ENCODE measurements around the gene SAE1. TPM values are rescaled to one million over a fixed set of nuclear protein-coding genes. Genes with fewer than 3 reads are reported as not detected.

The SAE1 gene
- total RNA-seq, 2 experiments from 2014 or later: 162 to 168 TPM

DNA sequence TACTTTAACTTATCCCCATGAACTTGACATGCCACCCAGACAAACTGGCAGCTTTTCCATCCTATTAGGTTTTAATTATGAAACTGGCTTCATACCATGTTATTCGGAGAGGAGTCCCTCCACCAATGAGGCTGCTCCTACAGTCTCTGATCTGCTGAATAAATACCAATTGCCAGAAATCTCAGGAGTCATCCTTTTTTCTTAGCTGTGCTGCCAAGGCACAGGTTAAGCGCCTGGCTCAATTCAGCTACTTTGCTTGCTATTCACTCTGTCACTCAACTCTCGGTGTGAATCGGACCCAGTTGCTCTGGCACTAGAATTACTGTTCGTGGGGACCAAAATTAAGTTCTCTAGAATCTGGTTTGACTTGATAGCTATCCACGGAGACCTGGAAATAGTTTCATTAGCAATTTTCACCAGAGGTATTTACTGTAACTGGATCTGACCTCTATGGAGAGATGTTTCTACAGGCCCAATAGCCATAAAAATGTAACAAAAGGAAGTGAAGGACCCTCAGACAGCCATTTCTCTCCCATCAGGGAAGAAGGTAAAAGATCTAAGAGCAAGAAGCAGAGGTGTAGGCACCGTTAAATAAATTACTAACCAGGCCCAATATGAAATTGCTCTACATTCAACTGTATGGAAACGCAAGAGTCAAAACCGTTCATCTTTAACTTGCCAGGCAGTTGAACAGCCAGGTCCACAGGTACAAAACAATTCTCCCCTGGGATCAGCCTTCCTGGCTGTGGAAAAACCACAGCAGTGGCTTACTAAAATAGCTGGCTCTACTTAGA is 22.5 kb upstream of the SAE1 start:
- Mint-ChIP-seq H3K27me3 (no peaks in the 10 kb centered on the region), H3K27ac (peak overlapping the region; percentile 100), H3K4me1 (peaks cover 57% of the 10 kb centered on the region), H3K4me3 (peak overlapping the region; percentile 93), H3K9me3 (no peaks in the 10 kb centered on the region), H3K36me3 (ENCODE audit: low read depth) (peaks cover 53% of the 10 kb centered on the region)
- POLR2A ChIA-PET: interaction anchor here (0.6 to 3.5 kb wide), 4 partner anchors 13 to 29 kb away, joined by 3 to 15 read pairs (median 6); no protein-coding TSS in a partner anchor
- no peak for DNase-seq
- CTCF ChIA-PET: interaction anchor here (0.9 to 2.9 kb wide), 2 partner anchors 8 to 13 kb away, joined by 3 to 20 read pairs; no protein-coding TSS in a partner anchor

DNA sequence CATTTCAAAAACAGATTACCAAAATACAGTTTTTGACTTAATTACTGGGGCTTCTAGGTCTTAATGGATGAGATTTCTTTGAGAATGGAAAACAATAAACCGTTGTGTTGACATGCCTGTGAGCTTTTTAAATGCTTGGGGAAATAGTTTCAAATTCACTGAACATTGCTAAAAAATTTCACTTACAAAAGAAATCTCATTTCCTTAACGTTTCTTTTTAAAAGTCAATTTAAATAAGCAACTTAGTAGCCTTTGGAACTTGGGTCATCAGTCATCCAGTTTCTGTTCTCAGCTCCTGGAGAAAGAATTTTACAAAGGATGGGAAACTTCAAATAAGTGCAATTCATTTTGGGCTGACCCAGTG is 21.5 kb upstream of the SAE1 start:
- CTCF ChIA-PET: interaction anchor here (1.5 kb wide), 1 partner anchor 135 kb away, joined by 3 read pairs; no protein-coding TSS in a partner anchor
- Mint-ChIP-seq H3K27ac (peak overlapping the region; percentile 100), H3K36me3 (ENCODE audit: low read depth) (peaks cover 55% of the 10 kb centered on the region), H3K4me3 (peak overlapping the region; percentile 93), H3K4me1 (peaks cover 61% of the 10 kb centered on the region), H3K27me3 (no peaks in the 10 kb centered on the region), H3K9me3 (no peaks in the 10 kb centered on the region)
- DNase-seq: no peak
- POLR2A ChIA-PET: interaction anchor here (1.6 to 3.5 kb wide), 2 partner anchors 14 to 16 kb away, joined by 6 to 15 read pairs; no protein-coding TSS in a partner anchor

DNA sequence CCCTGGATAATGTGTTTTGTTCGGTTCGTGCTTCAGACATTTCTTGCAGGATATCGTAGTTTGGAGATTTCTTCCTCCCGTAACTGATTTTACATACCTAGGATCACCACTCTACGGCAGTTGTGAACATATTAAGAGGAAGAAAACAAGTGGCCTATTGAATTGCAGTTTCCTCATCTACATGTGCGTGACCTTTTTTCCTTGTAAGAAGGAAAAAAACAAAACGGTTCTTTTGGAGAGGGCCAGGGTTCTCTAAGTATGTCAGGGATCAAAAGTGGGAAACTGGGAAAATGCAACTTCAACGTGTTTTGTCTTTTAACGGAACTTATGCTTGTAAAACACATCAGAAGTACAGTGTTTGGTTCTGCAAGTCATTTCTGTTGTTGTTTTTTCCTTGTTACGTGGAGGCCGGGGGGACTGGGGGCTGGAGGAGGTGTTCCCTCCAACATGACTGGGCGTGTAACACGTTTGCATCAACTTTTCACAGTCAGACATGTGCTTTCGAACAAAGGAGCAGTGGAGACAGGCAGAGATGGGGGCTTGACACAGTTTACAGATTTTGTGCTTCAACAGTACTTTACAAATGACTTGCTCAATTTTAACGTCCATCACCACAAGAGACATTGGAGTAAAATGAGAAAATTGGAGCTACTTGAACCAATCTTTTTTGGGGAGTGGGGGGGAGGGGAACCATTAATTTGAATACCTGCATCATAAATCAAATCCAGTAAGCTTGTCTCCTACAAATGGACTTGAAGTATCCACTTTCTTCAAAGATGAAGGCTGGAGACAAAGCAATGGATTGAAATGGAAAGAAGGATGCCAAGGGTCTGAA is 20.9 kb upstream of the SAE1 start:
- ChIA-PET POLR2A (interaction anchor here (1.2 to 3.5 kb wide), 3 partner anchors 15 to 18 kb away, joined by 3 to 15 read pairs (median 6); no protein-coding TSS in a partner anchor), CTCF (interaction anchor here (0.5 to 1.5 kb wide), 2 partner anchors 11 to 134 kb away, joined by 3 to 4 read pairs; no protein-coding TSS in a partner anchor)
- H3K4me1 Mint-ChIP-seq: peaks cover 61% of the 10 kb centered on the region
- peak overlapping the region; percentile 100 for H3K27ac Mint-ChIP-seq
- no peaks in the 10 kb centered on the region for H3K9me3 Mint-ChIP-seq
- peaks cover 55% of the 10 kb centered on the region for H3K36me3 Mint-ChIP-seq (ENCODE audit: low read depth)
- DNase-seq: peak; percentile 68
- peak overlapping the region; percentile 93 for H3K4me3 Mint-ChIP-seq
- no peaks in the 10 kb centered on the region for H3K27me3 Mint-ChIP-seq

DNA sequence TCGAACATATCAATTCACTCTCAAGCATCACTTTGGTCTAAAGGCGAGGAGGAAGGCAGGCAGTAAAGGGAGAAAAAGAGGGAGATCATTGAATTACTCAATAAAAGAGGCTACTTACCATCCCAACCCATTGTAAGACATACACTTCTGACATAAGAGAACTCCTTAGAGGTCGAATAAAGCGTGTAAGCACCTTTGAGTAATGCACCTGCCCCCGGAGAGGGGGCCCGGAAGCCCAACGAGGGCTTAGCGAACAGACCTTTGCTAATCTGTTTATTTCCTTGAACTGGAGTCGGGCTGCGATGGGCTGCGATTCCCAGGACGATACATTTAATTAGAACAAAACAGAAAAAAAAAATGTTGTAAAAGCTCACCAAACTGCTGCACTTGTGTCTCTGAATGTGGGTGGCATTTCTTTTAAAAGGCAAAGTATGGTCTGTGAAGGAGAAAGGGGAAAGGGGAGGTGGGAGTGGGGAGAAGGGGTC is 20.1 kb upstream of the SAE1 start:
- H3K4me1 Mint-ChIP-seq: peaks cover 55% of the 10 kb centered on the region
- ChIA-PET CTCF (interaction anchor here (0.5 to 1.5 kb wide), 2 partner anchors 12 to 134 kb away, joined by 3 to 4 read pairs; no protein-coding TSS in a partner anchor), POLR2A (interaction anchor here (1.2 to 3.5 kb wide), 2 partner anchors 15 to 19 kb away, joined by 3 to 15 read pairs; no protein-coding TSS in a partner anchor)
- H3K27me3 Mint-ChIP-seq: no peaks in the 10 kb centered on the region
- H3K4me3 Mint-ChIP-seq: peak overlapping the region; percentile 93
- H3K27ac Mint-ChIP-seq: peak overlapping the region; percentile 100
- peak; percentile 42 for DNase-seq
- H3K9me3 Mint-ChIP-seq: no peaks in the 10 kb centered on the region
- H3K36me3 Mint-ChIP-seq (ENCODE audit: low read depth): peaks cover 48% of the 10 kb centered on the region

DNA sequence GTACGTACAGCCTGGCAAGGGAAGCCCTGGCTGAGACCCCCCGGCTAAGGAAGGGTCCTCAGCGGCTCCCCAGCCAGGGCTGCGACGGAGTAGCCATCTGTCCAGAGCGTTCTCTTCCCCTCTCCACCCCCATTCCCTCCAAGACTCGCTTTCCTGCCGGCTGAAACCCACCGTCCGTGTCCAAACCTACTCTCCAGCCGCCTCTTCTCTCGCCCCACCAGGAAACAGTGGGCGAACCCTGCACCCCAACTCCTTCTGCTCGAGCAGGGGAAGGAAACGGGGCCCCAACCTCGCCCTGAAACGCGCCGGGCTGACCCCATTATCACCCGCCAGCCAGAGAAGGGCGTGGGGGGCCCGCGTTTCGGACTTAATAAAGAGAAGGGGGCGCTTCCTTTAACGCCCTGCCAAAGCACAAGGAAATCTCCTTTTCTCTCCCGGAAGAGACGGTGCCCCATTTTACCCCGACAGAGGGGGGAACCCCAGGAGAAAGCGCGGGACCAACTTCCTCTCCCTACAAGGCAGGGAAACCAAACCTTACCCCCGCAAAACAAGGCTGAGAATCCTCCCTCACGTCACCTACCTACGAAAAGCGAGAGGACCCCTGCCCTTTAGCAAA is 19.5 kb upstream of the SAE1 start:
- H3K4me1 Mint-ChIP-seq: peaks cover 50% of the 10 kb centered on the region
- peak; percentile 62 for DNase-seq
- POLR2A ChIA-PET: interaction anchor here (0.6 to 3.5 kb wide), 4 partner anchors 16 to 67 kb away, joined by 3 to 15 read pairs (median 3); no protein-coding TSS in a partner anchor
- H3K27me3 Mint-ChIP-seq: no peaks in the 10 kb centered on the region
- H3K4me3 Mint-ChIP-seq: peak overlapping the region; percentile 93
- no peaks in the 10 kb centered on the region for H3K9me3 Mint-ChIP-seq
- CTCF ChIA-PET: interaction anchor here (0.6 kb wide), 1 partner anchor 28 kb away, joined by 4 read pairs; no protein-coding TSS in a partner anchor
- peaks cover 42% of the 10 kb centered on the region for H3K36me3 Mint-ChIP-seq (ENCODE audit: low read depth)
- H3K27ac Mint-ChIP-seq: peak overlapping the region; percentile 100

DNA sequence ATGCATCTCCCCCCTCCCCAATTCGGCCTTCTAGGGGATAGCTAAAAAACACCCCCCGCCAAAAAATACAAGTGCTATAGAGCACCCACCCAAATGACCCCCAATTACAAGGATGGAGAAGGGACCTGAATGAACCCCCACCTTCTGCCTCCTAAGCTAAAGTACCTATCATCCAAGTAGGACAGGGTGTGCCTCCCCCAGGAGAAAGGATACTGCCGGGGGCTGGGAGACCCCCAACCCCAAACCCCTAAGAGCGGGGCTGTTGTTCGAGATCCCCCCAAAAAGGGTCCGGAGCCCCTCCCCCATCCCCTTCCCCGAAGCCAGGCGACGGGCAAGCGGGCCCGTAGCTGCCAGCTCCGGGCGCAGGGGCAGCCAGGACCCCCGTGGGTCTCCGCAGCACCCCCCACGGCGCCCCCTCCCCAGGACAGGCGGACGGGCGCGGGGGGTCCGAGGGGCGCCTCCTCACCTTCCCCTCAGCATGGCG is 18.9 kb upstream of the SAE1 start:
- ChIA-PET CTCF (interaction anchor here (0.6 kb wide), 1 partner anchor 28 kb away, joined by 4 read pairs; no protein-coding TSS in a partner anchor), POLR2A (interaction anchor here (0.6 kb wide), 2 partner anchors 19 to 68 kb away, joined by 3 read pairs; no protein-coding TSS in a partner anchor)
- Mint-ChIP-seq H3K9me3 (no peaks in the 10 kb centered on the region), H3K4me3 (peak overlapping the region; percentile 93), H3K27ac (peak overlapping the region; percentile 100), H3K36me3 (ENCODE audit: low read depth) (peaks cover 41% of the 10 kb centered on the region), H3K4me1 (peaks cover 44% of the 10 kb centered on the region), H3K27me3 (no peaks in the 10 kb centered on the region)
- DNase-seq: no peak

DNA sequence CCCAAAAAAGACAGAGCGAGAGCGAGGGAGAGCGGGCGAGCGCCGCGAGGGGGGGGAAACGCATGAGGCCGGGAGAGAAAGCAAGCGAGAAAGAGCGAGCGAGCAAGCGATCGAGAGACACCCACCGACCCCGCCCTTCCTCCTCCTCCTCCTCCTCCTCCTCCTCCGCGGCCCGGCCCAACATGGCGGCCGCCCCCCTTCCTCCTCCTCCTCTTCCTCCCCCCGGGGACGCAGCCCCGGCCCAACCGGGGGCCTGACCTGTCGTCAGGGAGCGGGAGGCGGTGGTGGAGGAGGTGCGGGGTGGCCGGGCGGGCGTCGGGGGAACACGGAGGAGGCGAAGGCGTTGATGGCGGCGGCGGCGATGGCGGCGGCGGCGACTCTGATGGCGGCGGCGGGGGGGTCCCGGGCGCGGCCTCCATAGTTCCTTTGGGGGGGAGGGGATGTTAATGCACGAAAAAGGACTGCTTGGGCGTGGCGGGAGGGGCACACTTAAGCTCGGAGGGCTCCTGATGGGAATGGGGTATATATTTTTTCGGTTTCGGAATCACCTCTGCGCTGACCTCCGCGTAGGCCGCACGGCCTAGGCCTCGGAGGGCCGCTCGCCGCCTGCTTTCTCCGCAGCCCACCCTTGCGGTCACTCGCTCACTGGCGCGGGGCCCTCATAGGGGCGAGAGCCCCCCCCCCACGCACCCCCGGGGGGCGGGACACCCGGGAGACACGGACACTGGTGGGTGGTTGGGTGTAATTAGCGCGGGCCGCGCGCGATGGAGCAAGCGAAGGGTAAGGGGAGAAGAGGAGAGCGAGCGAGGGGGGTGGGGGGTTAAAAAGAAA is 18.3 kb upstream of the SAE1 start:
- ChIA-PET POLR2A (interaction anchor here (0.6 to 1.7 kb wide), 3 partner anchors 17 to 69 kb away, joined by 3 to 33 read pairs (median 5); no protein-coding TSS in a partner anchor), CTCF (interaction anchor here (0.9 to 2.1 kb wide), 6 partner anchors 14 to 132 kb away, joined by 3 to 17 read pairs (median 8); partner anchors contain the start of gene SAE1)
- Mint-ChIP-seq H3K4me3 (peak overlapping the region; percentile 93), H3K4me1 (peaks cover 37% of the 10 kb centered on the region), H3K9me3 (no peaks in the 10 kb centered on the region), H3K27ac (peak overlapping the region; percentile 100), H3K27me3 (no peaks in the 10 kb centered on the region), H3K36me3 (ENCODE audit: low read depth) (peaks cover 40% of the 10 kb centered on the region)
- peak; percentile 93 for DNase-seq

DNA sequence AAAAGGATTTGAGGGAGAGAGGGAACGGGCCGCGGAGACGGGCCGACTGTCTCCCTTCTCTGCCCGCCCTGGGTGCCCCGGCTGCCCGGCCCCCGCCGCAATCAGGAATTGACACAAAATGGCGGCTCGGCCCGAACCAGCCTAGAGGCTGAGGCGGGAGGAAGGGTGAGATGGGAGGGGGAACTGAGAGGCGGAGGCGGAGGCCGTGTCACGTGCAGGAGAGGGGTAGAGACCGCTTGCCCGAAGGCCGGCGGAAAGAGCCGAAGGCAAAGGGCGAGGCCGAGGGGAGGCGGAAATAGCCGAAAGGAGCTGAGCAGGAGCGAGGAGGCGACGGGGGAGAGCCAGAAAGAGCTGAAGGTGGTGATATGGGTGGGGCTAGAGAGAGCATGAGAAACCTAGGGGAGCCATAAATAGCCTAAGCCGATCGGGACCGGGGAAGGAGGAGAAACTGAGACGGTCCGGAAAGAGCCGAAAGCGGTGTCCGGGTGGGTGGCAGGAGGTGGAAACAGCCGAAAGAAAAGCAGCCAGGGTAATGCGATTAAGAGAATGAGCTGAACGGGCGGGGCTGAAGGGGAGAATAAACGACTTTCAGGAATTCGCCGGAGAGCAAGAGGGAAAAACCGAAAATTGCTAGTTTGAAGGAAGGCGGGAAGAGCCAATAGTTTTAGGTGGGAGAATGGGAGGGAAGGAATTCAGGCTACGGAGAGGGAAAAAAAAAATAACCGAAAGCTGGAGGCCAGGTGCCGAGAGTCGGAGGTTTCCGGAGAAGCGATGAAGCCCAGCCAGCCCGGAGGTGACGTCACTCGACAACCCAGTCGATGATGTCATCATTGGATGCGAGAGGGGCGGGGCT is 17.4 kb upstream of the SAE1 start, which contains the start of gene ZC3H4:
ZC3H4 (minus strand) TSS at position 780 of the 853 bp plus-strand sequence. CDS start 1,192 bp downstream, outside the sequence.
- Mint-ChIP-seq H3K36me3 (ENCODE audit: low read depth) (peaks cover 34% of the 10 kb centered on the region), H3K9me3 (no peaks in the 10 kb centered on the region), H3K27ac (peak within 1 kb of the TSS; percentile 100), H3K4me1 (peaks cover 29% of the 10 kb centered on the region), H3K4me3 (peak within 1 kb of the TSS; percentile 93), H3K27me3 (no peaks in the 10 kb centered on the region)
- DNase-seq: peak; percentile 100
- CTCF ChIA-PET: interaction anchor here (0.8 to 2.1 kb wide), 10 partner anchors 10 to 157 kb away, joined by 3 to 17 read pairs (median 5); partner anchors contain the start of gene SAE1
- POLR2A ChIA-PET: interaction anchor here (0.6 to 1.7 kb wide), 6 partner anchors 10 to 116 kb away, joined by 3 to 33 read pairs (median 3); no protein-coding TSS in a partner anchor

DNA sequence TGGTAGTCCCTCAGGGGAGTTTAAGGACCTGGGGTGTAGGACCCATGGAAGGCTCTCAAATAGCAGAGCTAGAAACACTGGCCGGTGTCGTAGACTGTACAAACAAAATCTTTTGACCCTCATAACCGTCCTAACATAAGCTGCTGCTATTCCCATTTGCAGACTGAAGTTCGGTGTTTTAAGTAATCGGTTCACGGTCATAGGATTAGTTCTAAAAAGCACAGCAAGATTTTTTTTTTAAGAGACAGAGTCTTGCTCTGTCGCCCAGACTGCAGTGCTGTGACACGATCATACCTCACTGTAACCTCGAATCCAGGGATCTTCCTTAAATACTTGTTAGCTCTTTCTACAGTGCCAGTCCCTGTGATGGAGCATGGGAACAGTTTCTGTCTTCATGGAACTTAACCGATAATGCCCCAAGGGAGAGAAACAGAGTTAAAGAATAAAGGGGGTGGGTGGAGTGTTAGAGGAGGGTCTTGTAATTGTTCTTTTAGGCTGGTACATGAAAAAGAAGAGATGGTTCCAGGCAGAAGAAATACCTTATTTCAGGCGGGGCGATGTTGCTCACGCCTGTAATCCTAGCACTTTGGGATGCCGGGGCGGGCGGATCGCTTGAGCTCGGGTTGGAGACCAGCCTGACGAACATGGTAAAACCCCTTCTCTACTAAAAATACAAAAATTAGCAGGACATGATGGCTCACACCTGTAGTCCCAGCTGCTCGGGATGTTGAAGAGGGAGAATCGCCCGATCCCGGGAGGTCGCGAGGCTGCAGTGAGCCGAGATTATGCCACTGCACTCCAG is 16.6 kb upstream of the SAE1 start:
- H3K27me3 Mint-ChIP-seq: no peaks in the 10 kb centered on the region
- ChIA-PET CTCF (interaction anchor here (0.8 to 2.1 kb wide), 12 partner anchors 9 to 158 kb away, joined by 3 to 17 read pairs (median 4); partner anchors contain the start of gene SAE1), POLR2A (interaction anchor here (0.7 to 1.7 kb wide), 4 partner anchors 9 to 370 kb away, joined by 3 to 33 read pairs (median 3); partner anchors contain the start of gene KPTN)
- peak overlapping the region; percentile 93 for H3K4me3 Mint-ChIP-seq
- DNase-seq: no peak
- H3K9me3 Mint-ChIP-seq: no peaks in the 10 kb centered on the region
- peak overlapping the region; percentile 100 for H3K27ac Mint-ChIP-seq
- H3K36me3 Mint-ChIP-seq (ENCODE audit: low read depth): peaks cover 32% of the 10 kb centered on the region
- H3K4me1 Mint-ChIP-seq: peaks cover 21% of the 10 kb centered on the region
